SK-N-SH (cell line): ENCODE measurements around the gene FAM222A. TPM values are rescaled to one million over a fixed set of nuclear protein-coding genes. Genes with fewer than 3 reads are reported as not detected.

Source experiments
- CTCF ChIA-PET: fragments of 300-600, 350-600 bp; formaldehyde crosslinking; extraction: SDS; loops from one replicate; lab custom pipeline; 2021; lab: Yijun Ruan, JAX
- POLR2A ChIA-PET: fragments of 350-600 bp; sonication (Branson Sonifier 250); formaldehyde crosslinking; extraction: SDS; loops from one replicate; lab custom pipeline; 2020; ENCODE audit warnings: antibody characterized with exemption, inconsistent platforms; lab: Yijun Ruan, JAX
- DNase-seq: peaks from one replicate; pipeline ENCODE4 v3.0.0; 2012
- H2AFZ ChIP-seq: fragments of 200-600 bp; sonication (generic); 2 replicates; pipeline ENCODE4 v1.8.1; 2016; ENCODE audit warnings: antibody characterized with exemption, mild to moderate bottlenecking, low read depth
- H3F3A ChIP-seq: fragments of 200-600 bp; sonication (generic); replicated peaks from 2 replicates; pipeline ENCODE3; 2016; ENCODE audit warnings: antibody characterized with exemption, mild to moderate bottlenecking; ENCODE audit not compliant: insufficient read depth
- H3K27ac ChIP-seq, 2 experiments: fragments of 200-500 bp in 1 of 2; fragments of 200-600 bp in 1 of 2; sonication (Bioruptor generic) in 1 of 2; sonication (generic), shearing (Covaris generic) in 1 of 2; 2 replicates each; pipeline versions ENCODE4 v1.5.1 to v1.6.1; 2014 to 2016; ENCODE audit warnings: low read depth in 2 of 2, inconsistent platforms in 1 of 2, low read length in 1 of 2, mild to moderate bottlenecking in 1 of 2, mixed read lengths in 1 of 2
- H3K27me3 ChIP-seq: fragments of 200-600 bp; sonication (generic), shearing (Covaris generic); 2 replicates; pipeline ENCODE4 v1.6.1; 2016; ENCODE audit warnings: mixed run types; ENCODE audit not compliant: insufficient read depth
- H3K36me3 ChIP-seq, 2 experiments: fragments of 200-500 bp in 1 of 2; fragments of 200-600 bp in 1 of 2; sonication (Bioruptor generic) in 1 of 2; sonication (generic) in 1 of 2; replicated peaks in 1 of 2; 2 replicates each; pipeline versions ENCODE3 to v1.5.1; 2014 to 2016; ENCODE audit warnings: low read length in 1 of 2, mild to moderate bottlenecking in 1 of 2; ENCODE audit not compliant: insufficient read depth in 2 of 2, control insufficient read depth in 1 of 2
- H3K4me1 ChIP-seq, 2 experiments: fragments of 200-500 bp in 1 of 2; fragments of 200-600 bp in 1 of 2; sonication (Bioruptor generic) in 1 of 2; sonication (generic), shearing (Covaris generic) in 1 of 2; 2 replicates each; pipeline versions ENCODE4 v1.5.1 to v1.6.1; 2014 to 2016; ENCODE audit warnings: low read depth in 1 of 2, low read length in 1 of 2, mixed run types in 1 of 2; ENCODE audit not compliant: insufficient read depth in 2 of 2, control insufficient read depth in 1 of 2
- H3K4me2 ChIP-seq: fragments of 200-600 bp; sonication (generic), shearing (Covaris generic); 2 replicates; pipeline ENCODE4 v1.6.1; 2017; ENCODE audit warnings: mixed run types
- H3K4me3 ChIP-seq, 2 experiments: fragments of 200-500 bp in 1 of 2; fragments of 200-600 bp in 1 of 2; sonication (Bioruptor generic) in 1 of 2; sonication (generic), shearing (Covaris generic) in 1 of 2; 2 replicates each; pipeline versions ENCODE4 v1.5.1 to v1.8.1; 2014 to 2016; ENCODE audit warnings: low read depth in 2 of 2, inconsistent platforms in 1 of 2, low read length in 1 of 2, mild to moderate bottlenecking in 1 of 2, mixed read lengths in 1 of 2, moderate library complexity in 1 of 2
- H3K79me2 ChIP-seq: fragments of 200-600 bp; sonication (generic); 2 replicates; pipeline ENCODE4 v1.8.1; 2017; ENCODE audit warnings: mild to moderate bottlenecking; ENCODE audit not compliant: insufficient read depth
- H3K9ac ChIP-seq: fragments of 200-600 bp; sonication (generic); 2 replicates; pipeline ENCODE4 v1.6.1; 2017; ENCODE audit warnings: mixed run types
- H3K9me2 ChIP-seq: fragments of 200-600 bp; sonication (generic); 2 replicates; pipeline ENCODE4 v1.6.1; 2017; ENCODE audit warnings: mixed run types
- H3K9me3 ChIP-seq: fragments of 200-600 bp; sonication (generic); 2 replicates; pipeline ENCODE4 v1.6.1; 2017; ENCODE audit warnings: mixed run types, mild to moderate bottlenecking, moderate library complexity
- H4K20me1 ChIP-seq: fragments of 200-600 bp; sonication (generic); 2 replicates; pipeline ENCODE4 v1.6.1; 2017; ENCODE audit warnings: mild to moderate bottlenecking, mixed run types; ENCODE audit not compliant: insufficient read depth
- CTCF ChIP-seq: fragments of 200-600 bp; sonication (generic); IDR thresholded peaks from 2 replicates; pipeline ENCODE4 v1.6.1; 2017; ENCODE audit warnings: antibody characterized with exemption, mild to moderate bottlenecking, moderate library complexity
- ELF1 ChIP-seq: IDR thresholded peaks from 2 replicates; pipeline ENCODE4 v1.4.0; 2012
- GATA2 ChIP-seq: sonication (generic); formaldehyde crosslinking; IDR thresholded peaks from 2 replicates; pipeline ENCODE4 v1.5.0; 2020; ENCODE audit warnings: mild to moderate bottlenecking, missing genetic modification reagents
- IRF3 ChIP-seq: fragments of 150-350 bp; IDR thresholded peaks from 2 replicates; pipeline ENCODE4 v1.6.1; 2016; ENCODE audit warnings: mild to moderate bottlenecking, low read depth, low read length
- SIN3A ChIP-seq: IDR thresholded peaks from 2 replicates; pipeline ENCODE4 v1.6.1; 2012; ENCODE audit warnings: low read depth, mild to moderate bottlenecking, low read length, moderate library complexity, borderline replicate concordance
- TCF12 ChIP-seq: IDR thresholded peaks from 2 replicates; pipeline ENCODE4 v1.4.0; 2012
- ZBTB33 ChIP-seq: IDR thresholded peaks from 2 replicates; pipeline ENCODE4 v1.4.0; 2012; ENCODE audit warnings: low read depth, borderline replicate concordance
- WGBS: methylation state at CpG from one replicate; pipeline ENCODE4 v1.1.6; 2017; ENCODE audit warnings: low lambda C conversion rate; 5-methylcytosine and 5-hydroxymethylcytosine counted together
- polyA plus RNA-seq, 3 experiments: library from polyadenylated mRNA; depleted of rRNA; stranded (reverse); fragments of >200 nt; gene quantifications; 2 replicates each; pipeline ENCODE4 v1.2.3, GENCODE V29; 2012

The FAM222A gene
- polyA plus RNA-seq, 1 of the 3 experiments (the other 2 are of a cell fraction): 1.6 TPM

GRCh38 chr12:109757671-109758265 lies 44.1 kb downstream of the FAM222A start (continued):
- TF ChIP-seq CTCF: no peak
- no peak for TF ChIP-seq IRF3
- no peak for TF ChIP-seq TCF12
- TF ChIP-seq GATA2 (CRISPR knock-in tag): no peak
- TF ChIP-seq SIN3A: no peak
- TF ChIP-seq, all 33 proteins: peak for 0

- H3K27me3 ChIP-seq: no peaks in the 10 kb centered on the region
- no peak overlapping the region for H3K4me3 ChIP-seq
- H3K27ac ChIP-seq: peak overlapping the region in 1 of 2 experiments; percentile 48; a peak in 2 of 4 replicates
- CTCF ChIA-PET: interaction anchor here (0.7 to 2.2 kb wide), 14 partner anchors 11 to 240 kb away, joined by 3 to 8 read pairs (median 4); partner anchors contain the start of gene FAM222A
- WGBS: 76% methylated on average over 8 of the region's 15 CpGs
- no peak overlapping the region for H3K9ac ChIP-seq
- H3K4me2 ChIP-seq: no peak overlapping the region
- peaks cover 0 to 56% of the 10 kb centered on the region in 2 experiments; a peak in 1 of 4 replicates for H3K4me1 ChIP-seq
- H3K9me2 ChIP-seq: no peaks in the 10 kb centered on the region
- peak; percentile 28 for DNase-seq
- no peaks in the 10 kb centered on the region for H3K36me3 ChIP-seq
- H4K20me1 ChIP-seq: no peaks in the 10 kb centered on the region
- POLR2A ChIA-PET: interaction anchor here (1.7 kb wide), 1 partner anchor 44 kb away, joined by 6 read pairs; no protein-coding TSS in a partner anchor
- TF ChIP-seq CTCF (no peak), ELF1 (no peak), ZBTB33 (no peak)
- TF ChIP-seq, all 33 proteins: peak for 0
- Histone ChIP-seq H3F3A (no peaks in the 10 kb centered on the region), H3K9me3 (peaks cover 14% of the 10 kb centered on the region; the same call in 1 of the 2 replicates), H3K79me2 (no peaks in the 10 kb centered on the region), H2AFZ (no peak overlapping the region)
These were observed 45.1 kb downstream of the FAM222A start for GRCh38 chr12:109758426-109759420.
